Cerebellar nuclear complex (tissue), 1 donor: ENCODE results near the gene NOL9.

Source experiments
- DNase-seq, 2 experiments: peaks; one replicate each; lab custom pipeline; 2025; lab: John Stamatoyannopoulos, UW

The NOL9 gene

DNA sequence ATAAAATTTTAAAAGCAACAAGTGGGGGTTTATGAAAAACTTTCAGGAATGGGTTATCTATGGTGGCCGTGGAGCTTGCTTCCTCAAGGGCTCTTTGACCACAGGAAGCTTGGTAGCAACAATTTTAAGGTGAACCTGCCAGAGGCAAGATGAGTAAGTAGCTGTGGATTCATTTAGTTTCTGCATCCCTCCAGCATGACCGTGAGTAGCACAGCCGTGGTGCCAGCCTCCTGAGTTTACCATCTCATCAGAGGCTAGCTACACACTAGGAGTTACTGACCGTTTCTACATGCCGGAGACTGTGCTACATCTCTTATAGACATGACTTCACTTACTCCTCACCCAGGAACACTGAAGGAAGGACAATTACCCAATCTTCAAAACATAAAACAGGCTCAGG, 32.8 kb downstream of the NOL9 start:
- DNase-seq, result no peak

DNA sequence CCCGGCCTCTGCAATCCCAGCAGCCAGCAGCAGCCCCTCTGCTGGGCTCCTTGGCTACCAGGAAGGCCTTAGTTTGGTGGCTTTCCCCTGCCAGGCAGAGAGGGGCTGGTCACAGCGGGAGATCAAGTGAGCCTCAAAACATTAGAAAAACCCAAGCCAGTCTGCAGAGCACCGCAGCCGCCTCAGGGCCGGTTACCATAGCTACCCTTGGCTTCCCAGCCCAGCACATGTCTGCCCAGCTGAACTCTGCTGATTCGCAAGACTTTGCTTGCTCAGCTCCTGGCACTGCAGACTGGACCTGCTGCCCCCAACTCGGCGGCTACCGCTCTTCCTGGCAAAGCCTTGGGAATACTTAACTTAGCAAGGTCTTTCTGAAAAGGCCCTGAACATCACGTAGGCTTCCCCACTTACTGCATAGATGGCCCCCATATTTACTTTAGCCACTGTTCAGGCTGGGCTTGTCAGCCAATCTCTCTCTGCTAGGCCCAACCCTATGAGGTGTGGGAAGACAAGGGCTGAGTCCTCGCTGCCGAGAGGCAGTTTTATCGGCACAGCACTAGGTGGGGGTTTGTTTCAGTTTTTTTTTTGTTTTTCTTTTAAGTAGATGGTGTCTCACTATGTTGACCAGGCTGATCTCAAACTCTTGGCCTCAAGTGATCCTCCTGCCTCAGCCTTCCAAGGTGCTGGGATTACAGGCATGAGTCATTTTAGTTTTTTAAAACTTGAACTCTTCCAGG, 34.2 kb downstream of the NOL9 start:
- no peak for DNase-seq

DNA sequence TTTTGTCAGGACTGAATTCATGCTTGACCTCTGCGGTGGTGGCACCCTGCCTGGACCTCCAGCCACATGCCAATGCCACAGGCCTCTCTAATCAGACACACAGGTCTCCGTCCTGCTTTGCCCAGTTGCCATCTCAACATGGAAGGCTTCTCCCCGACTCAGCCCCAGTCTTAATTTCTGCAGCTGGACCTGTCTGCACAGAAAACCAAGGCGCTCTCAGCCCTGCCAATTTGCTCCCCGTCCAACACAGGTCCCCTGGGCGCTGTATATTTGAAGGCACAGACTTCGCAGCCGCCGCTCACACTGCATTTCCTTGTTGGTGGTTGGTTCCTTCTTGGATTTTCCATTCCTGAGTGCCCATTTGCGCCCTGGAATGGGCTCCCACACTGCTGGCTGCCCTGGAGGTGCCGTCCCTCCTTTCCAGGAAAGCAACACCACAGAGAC, 34.8 kb downstream of the NOL9 start:
- no peak for DNase-seq

GRCh38 chr1:6517435-6517851, 36.9 kb downstream of the NOL9 start:
- DNase-seq, result no peak

DNA sequence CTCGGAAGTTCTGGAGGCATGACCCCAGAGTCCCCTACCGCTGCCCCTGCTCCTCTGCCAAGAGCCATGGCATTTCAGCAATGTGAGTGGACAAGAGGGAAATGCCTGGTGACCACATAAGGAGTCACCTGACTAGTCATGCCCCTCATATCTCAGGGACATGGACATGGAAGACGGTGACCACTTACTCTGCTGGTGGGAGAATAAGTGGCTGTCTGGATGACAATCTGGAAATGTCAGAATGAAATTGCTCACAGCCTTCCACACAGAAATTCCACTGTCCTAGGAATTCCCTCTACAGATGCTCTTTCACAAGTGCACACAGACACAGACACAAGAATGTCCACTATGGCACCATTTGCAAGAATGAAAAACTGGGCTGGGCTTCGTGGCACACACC, 38.5 kb downstream of the NOL9 start:
- DNase-seq, result no peak

GRCh38 chr1:6513320-6513801, 41.0 kb downstream of the NOL9 start:
- DNase-seq, result no peak

GRCh38 chr1:6512908-6513280, 41.4 kb downstream of the NOL9 start:
- DNase-seq, result no peak

DNA sequence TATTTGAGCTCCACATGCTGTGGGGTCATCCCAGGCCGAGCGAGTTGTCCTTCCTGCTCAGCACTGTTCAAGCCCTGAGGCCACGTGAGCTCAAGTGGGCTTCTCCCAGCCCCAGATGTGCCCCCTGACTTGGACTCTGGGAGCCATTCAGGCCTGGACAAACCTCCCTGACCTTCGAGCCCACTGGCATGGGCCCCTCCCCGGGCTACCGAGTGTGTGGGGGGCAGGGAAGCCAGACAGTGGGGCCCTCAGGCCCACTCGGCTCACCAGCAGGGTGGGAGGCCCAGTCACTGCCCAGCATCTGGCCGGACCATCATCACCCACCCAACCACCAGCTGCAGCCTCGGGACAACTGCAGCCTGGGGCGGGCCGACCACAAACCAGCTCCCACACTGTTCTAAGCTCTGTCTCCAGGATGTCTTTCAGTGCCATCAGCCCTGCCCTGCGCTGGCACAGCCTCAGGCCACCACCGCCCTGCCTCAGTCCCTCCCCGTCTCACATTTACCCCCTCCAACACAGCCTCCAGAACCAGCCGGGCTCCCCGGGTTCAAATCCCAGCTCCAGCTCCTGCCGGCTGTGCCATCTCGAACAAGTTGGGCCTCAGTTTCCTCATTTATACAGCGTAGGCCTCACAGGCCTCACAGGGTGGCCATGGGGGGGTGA, 41.9 kb downstream of the NOL9 start:
- no peak for DNase-seq

DNA sequence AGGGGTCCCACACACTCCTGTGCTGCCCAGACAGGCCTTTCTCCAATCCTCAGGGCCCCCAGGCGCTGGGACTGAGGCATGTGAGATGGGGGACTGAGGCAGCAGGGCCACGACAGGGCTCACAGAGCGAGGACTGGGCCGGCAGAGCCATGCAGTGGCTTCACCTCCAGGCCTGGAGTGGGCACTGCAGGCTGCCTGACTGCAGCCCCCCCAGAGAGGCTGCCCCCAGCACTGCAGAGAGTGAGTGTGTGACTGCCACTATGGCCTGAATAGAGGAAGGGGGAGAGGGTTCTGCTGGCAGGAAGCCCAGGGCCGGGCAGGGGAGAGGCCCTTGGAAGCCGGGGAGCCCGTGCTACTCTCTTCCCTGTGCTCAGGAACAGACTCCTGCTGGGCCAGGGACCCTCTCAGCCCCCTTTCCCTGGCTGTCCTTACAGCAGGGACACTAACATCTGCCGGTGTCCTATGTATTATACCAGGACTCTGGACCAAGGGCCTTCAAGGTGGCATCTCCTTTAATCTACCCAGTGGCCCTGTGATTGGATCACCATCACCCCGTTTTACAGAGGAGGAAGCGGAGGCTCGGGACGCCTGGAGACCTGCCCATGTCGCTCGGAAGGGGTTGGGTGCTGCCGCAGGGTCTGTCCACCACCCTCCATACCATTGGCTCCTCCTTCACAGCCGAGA, 42.6 kb downstream of the NOL9 start:
- DNase-seq, result no peak

- DNase-seq, result no peak
Measured at GRCh38 chr1:6511056-6511455, 43.3 kb downstream of the NOL9 start.

GRCh38 chr1:6510493-6510892, 43.8 kb downstream of the NOL9 start:
- DNase-seq, result no peak

- DNase-seq, result no peak
Measured at GRCh38 chr1:6509919-6510291, 44.4 kb downstream of the NOL9 start.

GRCh38 chr1:6509220-6509918, 44.9 kb downstream of the NOL9 start:
- no peak for DNase-seq

DNA sequence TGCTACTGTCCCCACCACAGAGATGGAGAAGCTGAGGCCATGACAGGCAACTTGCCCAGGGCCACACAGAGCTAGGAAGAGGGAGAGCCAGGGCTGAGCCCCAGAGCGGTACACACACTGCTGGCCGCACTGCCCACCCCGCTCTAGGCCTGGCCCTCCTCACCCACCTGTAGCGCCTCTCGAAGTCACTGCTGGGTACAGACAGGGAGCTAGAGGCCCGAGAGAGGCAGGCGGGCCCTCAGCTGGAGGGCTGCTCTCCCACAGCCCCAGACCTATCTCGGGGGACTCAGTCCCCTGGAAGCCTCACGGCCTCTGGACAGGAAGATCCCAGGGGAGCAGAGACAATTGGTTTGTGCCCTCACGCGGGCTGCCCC, 45.5 kb downstream of the NOL9 start:
- DNase-seq, result peak in 1 of 2 experiments; percentile 42

DNA sequence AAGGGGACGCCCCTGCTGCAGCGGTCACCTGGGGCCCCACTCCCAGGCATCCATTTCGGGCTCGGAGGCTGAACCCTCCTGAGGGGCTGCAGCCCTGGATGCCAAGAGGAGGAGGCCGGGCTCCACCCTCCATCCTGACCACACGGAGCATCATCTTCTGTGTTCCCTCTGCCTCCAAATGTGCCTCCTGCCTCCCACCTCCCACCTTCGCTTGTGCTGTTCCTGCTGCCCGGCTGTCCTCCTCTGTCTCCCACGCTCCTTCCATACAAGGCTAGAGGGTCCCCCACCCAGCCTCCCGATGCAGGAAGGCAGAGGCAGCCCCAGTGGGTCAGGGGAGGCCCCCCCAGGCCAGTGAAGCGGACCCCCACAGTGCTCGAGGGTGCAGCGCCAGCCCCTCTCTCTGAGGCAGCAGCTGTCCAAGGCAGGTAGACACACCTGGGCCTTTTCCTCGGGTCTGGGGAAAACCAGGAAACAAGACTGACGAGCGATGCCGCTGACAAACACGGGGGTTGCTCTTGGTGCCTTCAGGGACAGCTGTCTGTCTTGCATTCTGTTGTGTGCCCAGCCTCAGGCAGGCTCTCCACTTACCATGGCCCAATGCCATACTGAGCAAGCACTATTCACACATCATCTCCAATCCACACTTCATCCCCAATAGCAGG, 46.0 kb downstream of the NOL9 start:
- DNase-seq, result no peak

DNA sequence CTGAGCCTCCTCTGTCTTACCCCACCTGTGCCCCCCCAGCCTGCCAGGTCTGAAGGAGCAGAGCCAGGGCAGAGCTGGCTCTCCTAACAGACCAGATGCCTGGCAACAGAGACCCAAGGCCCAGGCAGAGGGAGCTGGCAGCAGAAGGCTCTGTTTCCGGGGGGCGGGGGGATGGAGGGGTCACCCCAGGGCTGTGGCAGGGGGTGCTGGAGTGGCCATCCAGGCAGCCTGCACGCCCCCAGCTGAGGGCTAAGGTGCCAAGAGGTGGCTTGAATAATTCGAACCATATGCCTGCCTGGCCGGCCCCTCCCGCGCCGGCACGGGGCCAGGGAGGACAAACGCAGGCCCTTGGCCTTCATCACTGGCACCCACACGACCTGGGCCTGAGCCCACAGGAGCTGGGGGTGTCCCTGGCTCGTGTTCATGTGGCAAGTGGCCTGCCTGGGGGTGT, 46.8 kb downstream of the NOL9 start:
- peak; percentile 50 to 91 for DNase-seq

- no peak for DNase-seq
Measured at GRCh38 chr1:6507037-6507428, 47.3 kb downstream of the NOL9 start.

DNA sequence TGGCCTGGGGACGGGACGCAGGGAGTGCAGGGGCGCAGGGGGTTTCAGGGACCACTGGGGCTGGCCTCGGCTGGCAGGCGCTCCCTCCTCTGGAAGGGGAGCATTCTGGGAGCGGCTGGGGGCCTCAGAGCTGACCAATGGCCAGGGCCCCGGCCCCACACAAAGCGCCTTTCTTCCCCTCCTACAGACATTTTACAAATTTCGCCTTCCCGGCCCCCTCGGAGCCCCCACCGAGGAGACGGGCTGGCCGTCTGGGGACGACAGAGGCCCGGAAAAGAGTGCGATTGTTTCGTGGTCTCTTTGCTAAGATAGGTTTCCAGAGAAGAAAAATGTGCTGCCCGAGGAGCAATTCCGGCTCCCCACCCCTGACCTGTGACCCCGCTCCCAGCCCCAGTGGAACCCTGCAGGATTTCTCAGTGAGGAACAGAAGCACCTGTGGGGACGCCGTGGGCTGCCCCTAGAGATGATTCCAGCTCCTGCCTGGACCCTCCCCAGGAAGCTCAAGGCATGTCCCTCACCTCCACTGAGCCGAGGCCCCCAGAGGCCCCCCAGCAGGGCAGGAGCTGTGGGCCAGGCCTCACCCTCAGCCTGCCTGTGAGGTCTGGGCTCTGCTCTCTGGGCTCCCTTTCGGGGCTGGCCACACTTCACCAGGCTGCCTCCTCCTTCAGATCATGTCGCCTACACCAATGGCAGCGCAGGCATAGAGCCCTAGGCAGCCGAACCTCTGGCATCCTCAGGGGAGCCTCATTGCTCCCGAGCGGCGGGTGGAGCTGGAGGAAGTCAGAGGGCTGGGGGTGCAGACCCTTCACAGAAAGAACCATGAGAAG, 47.9 kb downstream of the NOL9 start:
- no peak for DNase-seq

DNA sequence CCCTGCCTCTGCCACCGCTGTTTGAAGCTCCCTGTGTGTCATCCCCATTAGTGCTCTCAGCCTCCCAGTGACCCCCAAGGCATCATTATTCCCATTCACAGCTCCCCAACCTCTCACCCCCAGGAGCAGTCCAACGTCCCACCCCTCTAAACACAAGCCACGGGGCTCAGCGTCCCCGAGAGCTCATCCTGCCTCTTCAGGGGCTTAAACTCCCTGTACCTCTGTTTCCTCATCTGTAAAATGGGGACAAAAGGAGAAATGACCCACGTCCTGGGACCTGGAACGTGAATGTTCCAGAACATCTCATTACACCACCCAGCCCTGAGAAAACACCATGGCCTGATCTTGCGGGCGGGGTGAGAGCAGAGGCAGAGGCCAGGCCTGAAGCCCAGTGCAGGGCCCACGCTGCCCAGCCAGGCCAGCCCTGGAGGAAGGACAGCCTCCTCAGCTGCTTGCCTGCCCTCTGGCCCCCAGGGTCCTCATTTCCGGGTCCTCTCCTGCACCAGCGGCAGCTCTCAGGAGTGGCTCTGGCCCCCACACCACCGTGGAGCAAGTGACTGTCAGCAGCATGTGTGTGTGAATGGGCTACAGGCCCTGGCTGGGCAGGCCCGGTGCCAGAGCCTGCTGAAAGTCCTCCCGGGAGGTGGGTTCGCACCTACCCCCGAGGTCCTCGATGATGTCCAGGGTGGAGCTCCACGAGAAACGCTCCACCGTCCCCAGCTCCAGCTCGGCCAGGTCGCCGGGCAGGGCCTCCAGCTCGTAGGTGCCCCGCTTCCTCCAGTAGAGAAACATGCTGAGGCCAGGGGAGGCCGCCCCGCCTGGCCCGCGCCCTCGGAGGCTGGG, 48.7 kb downstream of the NOL9 start:
- DNase-seq, result no peak

DNA sequence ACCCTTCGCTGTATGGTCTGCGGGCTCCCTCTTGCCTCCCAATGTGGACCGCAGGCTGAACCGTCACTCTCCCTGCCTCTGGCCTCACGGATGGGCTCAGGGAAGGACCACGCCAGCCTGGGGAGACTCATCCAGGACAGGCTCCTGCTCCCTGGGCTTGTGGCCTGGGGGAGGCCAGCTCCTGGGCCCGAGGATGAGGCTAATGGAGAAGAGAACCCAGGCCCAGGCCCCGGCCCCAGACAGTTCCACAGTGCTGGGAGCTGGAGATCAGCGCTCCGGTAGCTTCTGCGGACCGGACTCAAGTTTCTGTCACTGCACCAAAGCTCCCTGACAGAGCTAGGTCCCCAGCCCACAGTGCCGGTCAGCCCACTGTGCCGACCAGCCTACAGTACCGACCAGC, 49.4 kb downstream of the NOL9 start:
- DNase-seq, result no peak
